Measurements from ENCODE around the gene ADAMTS3. TPM values are rescaled to one million over a fixed set of nuclear protein-coding genes. Genes with fewer than 3 reads are reported as not detected.

The ADAMTS3 gene
- total RNA-seq, 4 donors from 2014 or later = 0.54 to 1.7 TPM; not detected in 2

GRCh38 chr4:72375073-72375736 is 193.8 kb downstream of the ADAMTS3 start:
- Histone ChIP-seq H3K27ac (no peak overlapping the region), H3K27me3 (no peaks in the 10 kb centered on the region), H3K4me1 (no peaks in the 10 kb centered on the region), H3K36me3 (no peaks in the 10 kb centered on the region), H3K4me3 (no peak overlapping the region), H3K9me3 (no peaks in the 10 kb centered on the region)
- TF ChIP-seq, protein P1, sequence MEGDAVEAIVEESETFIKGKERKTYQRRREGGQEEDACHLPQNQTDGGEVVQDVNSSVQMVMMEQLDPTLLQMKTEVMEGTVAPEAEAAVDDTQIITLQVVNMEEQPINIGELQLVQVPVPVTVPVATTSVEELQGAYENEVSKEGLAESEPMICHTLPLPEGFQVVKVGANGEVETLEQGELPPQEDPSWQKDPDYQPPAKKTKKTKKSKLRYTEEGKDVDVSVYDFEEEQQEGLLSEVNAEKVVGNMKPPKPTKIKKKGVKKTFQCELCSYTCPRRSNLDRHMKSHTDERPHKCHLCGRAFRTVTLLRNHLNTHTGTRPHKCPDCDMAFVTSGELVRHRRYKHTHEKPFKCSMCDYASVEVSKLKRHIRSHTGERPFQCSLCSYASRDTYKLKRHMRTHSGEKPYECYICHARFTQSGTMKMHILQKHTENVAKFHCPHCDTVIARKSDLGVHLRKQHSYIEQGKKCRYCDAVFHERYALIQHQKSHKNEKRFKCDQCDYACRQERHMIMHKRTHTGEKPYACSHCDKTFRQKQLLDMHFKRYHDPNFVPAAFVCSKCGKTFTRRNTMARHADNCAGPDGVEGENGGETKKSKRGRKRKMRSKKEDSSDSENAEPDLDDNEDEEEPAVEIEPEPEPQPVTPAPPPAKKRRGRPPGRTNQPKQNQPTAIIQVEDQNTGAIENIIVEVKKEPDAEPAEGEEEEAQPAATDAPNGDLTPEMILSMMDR (IDR thresholded peaks at IDR 0.05) = no peak
- TF ChIP-seq POLR2A (IDR thresholded peaks at IDR 0.05) = no peak
- no peak for DNase-seq

GRCh38 chr4:72374159-72374558 is 194.9 kb downstream of the ADAMTS3 start:
- Histone ChIP-seq H3K4me3 (no peak overlapping the region), H3K4me1 (no peaks in the 10 kb centered on the region), H3K9me3 (no peaks in the 10 kb centered on the region), H3K27ac (no peak overlapping the region), H3K36me3 (no peaks in the 10 kb centered on the region), H3K27me3 (no peaks in the 10 kb centered on the region)
- TF ChIP-seq POLR2A (IDR thresholded peaks at IDR 0.05) = no peak
- TF ChIP-seq, protein P1 (IDR thresholded peaks at IDR 0.05) = no peak
- DNase-seq = no peak

DNA sequence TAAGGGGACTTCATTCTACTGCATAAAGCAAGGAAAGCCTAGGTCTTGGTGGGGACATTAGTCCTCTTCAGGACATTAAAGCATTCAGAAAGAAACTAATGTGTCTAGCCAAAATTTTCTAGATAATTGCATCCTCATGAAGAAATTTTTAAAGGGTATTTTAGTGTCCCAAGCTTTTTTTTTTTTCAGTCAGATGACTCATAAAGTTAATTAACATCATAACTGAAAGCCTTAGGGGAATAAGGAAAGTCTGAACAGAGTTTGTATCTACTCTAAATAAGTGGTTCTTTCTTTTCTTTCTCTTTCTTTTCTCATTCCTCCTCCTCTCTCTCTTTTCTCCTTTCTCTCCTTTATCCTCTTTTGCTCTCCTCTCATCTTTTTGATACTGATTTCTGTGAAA is 202.4 kb downstream of the ADAMTS3 start:
- TF ChIP-seq POLR2A (IDR thresholded peaks at IDR 0.05) = no peak
- TF ChIP-seq, protein P1 (IDR thresholded peaks at IDR 0.05) = no peak
- H3K9me3 ChIP-seq = no peaks in the 10 kb centered on the region

GRCh38 chr4:72365981-72366380 is 203.0 kb downstream of the ADAMTS3 start:
- Histone ChIP-seq H3K4me3 (no peak overlapping the region), H3K9me3 (no peaks in the 10 kb centered on the region), H3K27me3 (no peaks in the 10 kb centered on the region), H3K27ac (no peak overlapping the region), H3K36me3 (no peaks in the 10 kb centered on the region), H3K4me1 (no peaks in the 10 kb centered on the region)
- TF ChIP-seq POLR2A (IDR thresholded peaks at IDR 0.05) = no peak
- TF ChIP-seq, protein P1 (IDR thresholded peaks at IDR 0.05) = no peak
- DNase-seq = no peak

More for the DNA sequence above, 202.4 kb downstream of the ADAMTS3 start:
- DNase-seq = no peak
- no peak overlapping the region for H3K4me3 ChIP-seq
- no peaks in the 10 kb centered on the region for H3K4me1 ChIP-seq
- H3K27me3 ChIP-seq = no peaks in the 10 kb centered on the region
- H3K36me3 ChIP-seq = no peaks in the 10 kb centered on the region
- H3K27ac ChIP-seq = no peak overlapping the region

DNA sequence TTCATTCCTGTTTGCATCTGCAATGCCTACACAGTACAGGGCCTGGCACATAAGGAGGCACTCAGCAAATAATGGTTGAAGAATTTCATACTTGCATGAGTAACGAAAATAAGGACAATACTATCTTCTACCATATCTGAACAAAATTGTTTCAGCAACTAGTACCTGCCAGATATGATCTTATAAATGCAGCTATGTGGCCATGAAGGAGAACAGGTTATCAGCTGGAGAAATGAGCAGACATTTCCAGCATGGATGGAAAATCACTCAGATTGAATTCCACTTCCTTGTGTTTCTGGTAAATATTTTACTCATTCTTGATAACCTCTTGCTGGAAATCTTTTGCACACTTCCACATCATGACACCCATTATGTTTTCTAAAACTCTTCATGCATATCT is 204.0 kb downstream of the ADAMTS3 start:
- no peaks in the 10 kb centered on the region for H3K27me3 ChIP-seq
- no peaks in the 10 kb centered on the region for H3K36me3 ChIP-seq
- DNase-seq = no peak
- TF ChIP-seq, protein P1 (IDR thresholded peaks at IDR 0.05) = no peak
- no peak for TF ChIP-seq POLR2A (IDR thresholded peaks at IDR 0.05)
- no peak overlapping the region for H3K4me3 ChIP-seq
- H3K27ac ChIP-seq = no peak overlapping the region
- H3K9me3 ChIP-seq = no peaks in the 10 kb centered on the region
- no peaks in the 10 kb centered on the region for H3K4me1 ChIP-seq
